HG03064 (cell line): ENCODE data around the gene AP2A2.

Experiments
- ATAC-seq: cut with Tn5 transposase; IDR thresholded peaks from one replicate; pipeline ENCODE4 v1.9.1; 2021; ENCODE audit warnings: low read depth; ENCODE audit not compliant: unreplicated experiment

The AP2A2 gene

GRCh38 chr11:898143-898511 is 27.5 kb upstream of the AP2A2 start:
- no peak for ATAC-seq

GRCh38 chr11:898540-899190 is 27.0 kb upstream of the AP2A2 start:
- ATAC-seq, result no peak

- no peak for ATAC-seq
Observed at GRCh38 chr11:899724-900123, 25.9 kb upstream of the AP2A2 start.

- no peak for ATAC-seq
Observed at GRCh38 chr11:900545-900944, 25.1 kb upstream of the AP2A2 start.

GRCh38 chr11:901452-902061 is 24.1 kb upstream of the AP2A2 start:
- ATAC-seq, result no peak

- ATAC-seq, result no peak
Observed at GRCh38 chr11:904380-904779, 21.3 kb upstream of the AP2A2 start.

- ATAC-seq, result no peak
Observed at GRCh38 chr11:905952-906351, 19.7 kb upstream of the AP2A2 start.

GRCh38 chr11:907668-908067 is 18.0 kb upstream of the AP2A2 start:
- ATAC-seq, result no peak

GRCh38 chr11:908273-908672 is 17.4 kb upstream of the AP2A2 start:
- no peak for ATAC-seq

- ATAC-seq, result no peak
Observed at GRCh38 chr11:909406-909805, 16.3 kb upstream of the AP2A2 start.

- ATAC-seq, result peak; percentile 31
Observed at GRCh38 chr11:910044-910588, 15.6 kb upstream of the AP2A2 start.

- peak; percentile 85 for ATAC-seq
Observed at GRCh38 chr11:910589-911030, 15.1 kb upstream of the AP2A2 start, which contains the start of gene CHID1. CHID1 (minus strand) TSS chr11:910810; CDS start chr11:904816, 5,994 bp downstream.

- ATAC-seq, result peak; percentile 44
Observed at GRCh38 chr11:911031-911889, 14.4 kb upstream of the AP2A2 start.

GRCh38 chr11:911890-912219 is 13.8 kb upstream of the AP2A2 start:
- no peak for ATAC-seq

- no peak for ATAC-seq
Observed at GRCh38 chr11:912266-912665, 13.4 kb upstream of the AP2A2 start.

- ATAC-seq, result no peak
Observed at GRCh38 chr11:913043-913442, 12.6 kb upstream of the AP2A2 start.

- ATAC-seq, result no peak
Observed at GRCh38 chr11:914204-914603, 11.5 kb upstream of the AP2A2 start.

- no peak for ATAC-seq
Observed at GRCh38 chr11:914747-915501, 10.7 kb upstream of the AP2A2 start.

GRCh38 chr11:917426-917825 is 8.2 kb upstream of the AP2A2 start:
- ATAC-seq, result no peak

GRCh38 chr11:921921-922678 is 3.6 kb upstream of the AP2A2 start:
- no peak for ATAC-seq
